Measurements from ENCODE around the gene CEBPG. TPM values are rescaled to one million over a fixed set of nuclear protein-coding genes. Genes with fewer than 3 reads are reported as not detected.

The CEBPG gene
- total and polyA plus RNA-seq, 2 donors (not counting 1 experiment from before 2014, with no cell fraction given), result 13.7 to 66.7 TPM

- no peaks in the 10 kb centered on the region for H3K27me3 ChIP-seq (ENCODE audit: control insufficient read depth, insufficient read depth, low read length)
- H3K79me2 ChIP-seq (ENCODE audit: control insufficient read depth, insufficient read depth, low read length), result no peaks in the 10 kb centered on the region
- DNase-seq (ENCODE audit: low read depth in 2 of 2), result no peak
- no peak overlapping the region for H3K4me2 ChIP-seq (ENCODE audit: extremely low read depth, insufficient read depth, low read length)
- no peak overlapping the region for H3K4me3 ChIP-seq (replicated peaks in 1 of 4; ENCODE audit: control extremely low read depth in 1 of 4, insufficient read depth in 1 of 4, low read depth in 3 of 4, low read length in 4 of 4)
- TF ChIP-seq EZH2 (IDR thresholded peaks at IDR 0.05; ENCODE audit: low read length, missing control alignments), result no peak
- no peak for TF ChIP-seq CTCF (conservative IDR thresholded peaks at IDR 0.05 in 1 of 2, IDR thresholded peaks at IDR 0.05 in 1 of 2; ENCODE audit: low read depth in 1 of 2, low read length in 2 of 2)
- H3K4me1 ChIP-seq (ENCODE audit: control insufficient read depth, extremely low read depth, insufficient read depth, low read length), result no peaks in the 10 kb centered on the region
- no peaks in the 10 kb centered on the region for H4K20me1 ChIP-seq (ENCODE audit: control insufficient read depth, extremely low read depth, insufficient read depth, low read length)
- H3K36me3 ChIP-seq (ENCODE audit: control insufficient read depth, insufficient read depth, low read length), result no peaks in the 10 kb centered on the region
- no peak overlapping the region for H2AFZ ChIP-seq (ENCODE audit: low read length)
- no peaks in the 10 kb centered on the region for H3K9me3 ChIP-seq (ENCODE audit: control insufficient read depth, insufficient read depth, low read depth, low read length)
- H3K9ac ChIP-seq (ENCODE audit: insufficient read depth, low read length), result no peak overlapping the region
- H3K27ac ChIP-seq (ENCODE audit: insufficient read depth, low read length), result no peak overlapping the region
Observed at GRCh38 chr19:33424181-33424580, 50.7 kb downstream of the CEBPG start.

DNA sequence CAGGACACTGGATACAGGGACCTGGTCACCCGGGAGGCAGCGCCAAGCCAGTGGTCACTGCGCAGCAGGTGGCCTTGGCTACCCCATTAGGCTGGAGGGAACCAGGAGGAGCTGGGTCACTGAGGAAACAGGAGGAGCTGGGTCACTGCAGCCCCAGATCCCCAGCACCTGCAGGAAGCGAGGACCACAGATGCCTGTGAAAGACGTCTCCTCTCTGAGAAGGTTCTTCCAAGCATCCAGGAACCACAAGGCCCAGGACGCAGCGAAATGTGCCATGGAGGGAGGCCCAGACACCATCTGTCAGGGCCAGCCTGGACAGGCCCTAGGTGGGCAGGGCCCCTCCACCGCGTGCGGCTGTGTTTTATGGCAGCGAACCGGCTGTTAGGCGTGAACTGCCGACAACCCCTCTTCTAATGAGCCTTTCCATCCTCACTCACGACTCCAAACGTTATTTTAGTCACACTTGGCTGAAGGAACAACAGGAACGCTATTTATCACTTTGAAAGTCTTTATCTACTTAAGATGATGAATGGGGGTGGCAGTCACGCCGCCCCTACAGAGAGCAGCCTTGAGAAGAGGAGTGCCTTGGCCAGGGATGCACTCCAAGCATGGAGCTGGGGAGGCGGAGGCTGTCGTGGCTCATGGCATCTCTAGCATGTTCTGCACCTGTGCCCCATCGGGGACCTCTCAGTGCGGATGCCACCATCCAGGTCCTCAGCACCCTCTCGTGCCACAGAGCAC, 53.3 kb downstream of the CEBPG start:
- Histone ChIP-seq H3K4me3 (replicated peaks in 1 of 4; ENCODE audit: control extremely low read depth in 1 of 4, insufficient read depth in 1 of 4, low read depth in 3 of 4, low read length in 4 of 4) (no peak overlapping the region), H3K27me3 (ENCODE audit: control insufficient read depth, insufficient read depth, low read length) (no peaks in the 10 kb centered on the region), H3K27ac (ENCODE audit: insufficient read depth, low read length) (no peak overlapping the region), H3K9me3 (ENCODE audit: control insufficient read depth, insufficient read depth, low read depth, low read length) (no peaks in the 10 kb centered on the region), H3K4me2 (ENCODE audit: extremely low read depth, insufficient read depth, low read length) (no peak overlapping the region), H3K9ac (ENCODE audit: insufficient read depth, low read length) (no peak overlapping the region), H3K79me2 (ENCODE audit: control insufficient read depth, insufficient read depth, low read length) (no peaks in the 10 kb centered on the region), H3K36me3 (ENCODE audit: control insufficient read depth, insufficient read depth, low read length) (no peaks in the 10 kb centered on the region), H4K20me1 (ENCODE audit: control insufficient read depth, extremely low read depth, insufficient read depth, low read length) (no peaks in the 10 kb centered on the region), H3K4me1 (ENCODE audit: control insufficient read depth, extremely low read depth, insufficient read depth, low read length) (no peaks in the 10 kb centered on the region), H2AFZ (ENCODE audit: low read length) (no peak overlapping the region)
- TF ChIP-seq CTCF (conservative IDR thresholded peaks at IDR 0.05 in 1 of 2, IDR thresholded peaks at IDR 0.05 in 1 of 2; ENCODE audit: low read depth in 1 of 2, low read length in 2 of 2) (no peak), EZH2 (IDR thresholded peaks at IDR 0.05; ENCODE audit: low read length, missing control alignments) (no peak)
- DNase-seq (ENCODE audit: low read depth in 2 of 2), result no peak

DNA sequence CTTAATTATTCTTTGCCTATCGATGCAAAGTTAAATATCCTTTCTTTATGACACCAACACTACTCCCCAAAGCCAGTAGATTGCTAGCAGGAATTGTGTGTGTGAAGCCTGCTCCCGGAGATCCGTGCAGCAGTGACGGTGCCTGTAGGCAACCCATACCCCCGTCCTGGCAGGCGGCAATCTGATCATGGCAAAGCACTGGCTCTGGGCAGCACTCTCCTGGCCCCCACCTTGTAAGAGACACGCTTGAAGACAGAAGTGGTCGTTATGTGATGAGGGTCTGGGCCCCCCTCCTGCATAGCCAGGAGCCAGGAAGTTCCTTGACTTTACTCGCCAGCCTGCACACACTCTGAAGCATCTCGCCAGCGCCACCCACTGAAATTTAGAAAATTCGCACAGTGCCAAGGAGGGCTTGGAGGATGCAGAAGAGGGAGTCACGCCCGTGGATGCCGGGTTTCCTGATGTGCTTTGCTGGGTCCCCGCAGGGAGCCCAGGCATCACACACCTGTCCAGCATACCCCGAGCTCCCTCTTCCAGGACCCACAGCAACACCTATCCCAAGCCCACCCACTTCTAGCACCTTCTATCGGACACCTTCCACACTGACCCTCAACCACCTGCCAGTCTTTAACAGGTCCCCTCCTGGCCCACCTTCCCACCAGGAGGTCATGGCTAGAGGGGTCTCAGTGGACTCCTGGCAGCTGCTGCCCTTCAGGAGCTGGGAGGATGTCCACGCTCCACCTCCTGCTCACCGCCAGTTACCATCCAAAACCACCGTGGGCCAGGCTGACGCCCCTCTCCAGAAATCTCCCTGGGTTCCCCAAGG, 54.5 kb downstream of the CEBPG start:
- no peaks in the 10 kb centered on the region for H3K9me3 ChIP-seq (ENCODE audit: control insufficient read depth, insufficient read depth, low read depth, low read length)
- no peak overlapping the region for H3K4me2 ChIP-seq (ENCODE audit: extremely low read depth, insufficient read depth, low read length)
- H3K27me3 ChIP-seq (ENCODE audit: control insufficient read depth, insufficient read depth, low read length), result no peaks in the 10 kb centered on the region
- H3K4me1 ChIP-seq (ENCODE audit: control insufficient read depth, extremely low read depth, insufficient read depth, low read length), result no peaks in the 10 kb centered on the region
- no peaks in the 10 kb centered on the region for H4K20me1 ChIP-seq (ENCODE audit: control insufficient read depth, extremely low read depth, insufficient read depth, low read length)
- no peak overlapping the region for H3K9ac ChIP-seq (ENCODE audit: insufficient read depth, low read length)
- H2AFZ ChIP-seq (ENCODE audit: low read length), result no peak overlapping the region
- no peak for DNase-seq (ENCODE audit: low read depth in 2 of 2)
- no peak for TF ChIP-seq CTCF (conservative IDR thresholded peaks at IDR 0.05 in 1 of 2, IDR thresholded peaks at IDR 0.05 in 1 of 2; ENCODE audit: low read depth in 1 of 2, low read length in 2 of 2)
- no peak for TF ChIP-seq EZH2 (IDR thresholded peaks at IDR 0.05; ENCODE audit: low read length, missing control alignments)
- no peaks in the 10 kb centered on the region for H3K79me2 ChIP-seq (ENCODE audit: control insufficient read depth, insufficient read depth, low read length)
- no peaks in the 10 kb centered on the region for H3K36me3 ChIP-seq (ENCODE audit: control insufficient read depth, insufficient read depth, low read length)
- H3K27ac ChIP-seq (ENCODE audit: insufficient read depth, low read length), result no peak overlapping the region
- no peak overlapping the region for H3K4me3 ChIP-seq (replicated peaks in 1 of 4; ENCODE audit: control extremely low read depth in 1 of 4, insufficient read depth in 1 of 4, low read depth in 3 of 4, low read length in 4 of 4)

Data from fibroblast of lung (primary cell).